ENCODE results near the gene ADGRF1. TPM values are rescaled to one million over a fixed set of nuclear protein-coding genes. Genes with fewer than 3 reads are reported as not detected.
A peak's percentile ranks its signal among the peaks of the same experiment; 100 is the strongest.

ADGRF1 gene
- total RNA-seq, 1 donor from 2014 or later = 12.9 TPM

DNA sequence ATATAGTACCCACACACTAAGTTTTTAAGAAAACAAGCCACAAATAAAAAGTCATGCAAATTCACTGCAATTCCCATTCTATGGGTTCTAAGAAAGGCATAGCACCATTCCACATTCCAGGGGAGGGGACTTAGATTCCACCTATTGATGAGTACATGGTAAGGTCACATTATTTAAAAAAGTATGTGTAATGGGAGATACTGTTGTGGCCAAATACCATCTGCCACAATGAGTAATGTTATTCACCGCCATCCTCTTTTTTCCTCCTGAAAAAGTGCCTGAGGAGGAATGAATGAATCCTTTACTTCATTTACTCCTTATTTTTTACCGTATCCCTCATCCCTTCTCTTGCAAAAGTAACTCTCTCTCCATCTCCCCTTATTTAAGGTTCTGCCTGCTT is 27.0 kb upstream of the ADGRF1 start:
- ATAC-seq (no peak), DNase-seq (no peak)
- TF ChIP-seq, protein P1, sequence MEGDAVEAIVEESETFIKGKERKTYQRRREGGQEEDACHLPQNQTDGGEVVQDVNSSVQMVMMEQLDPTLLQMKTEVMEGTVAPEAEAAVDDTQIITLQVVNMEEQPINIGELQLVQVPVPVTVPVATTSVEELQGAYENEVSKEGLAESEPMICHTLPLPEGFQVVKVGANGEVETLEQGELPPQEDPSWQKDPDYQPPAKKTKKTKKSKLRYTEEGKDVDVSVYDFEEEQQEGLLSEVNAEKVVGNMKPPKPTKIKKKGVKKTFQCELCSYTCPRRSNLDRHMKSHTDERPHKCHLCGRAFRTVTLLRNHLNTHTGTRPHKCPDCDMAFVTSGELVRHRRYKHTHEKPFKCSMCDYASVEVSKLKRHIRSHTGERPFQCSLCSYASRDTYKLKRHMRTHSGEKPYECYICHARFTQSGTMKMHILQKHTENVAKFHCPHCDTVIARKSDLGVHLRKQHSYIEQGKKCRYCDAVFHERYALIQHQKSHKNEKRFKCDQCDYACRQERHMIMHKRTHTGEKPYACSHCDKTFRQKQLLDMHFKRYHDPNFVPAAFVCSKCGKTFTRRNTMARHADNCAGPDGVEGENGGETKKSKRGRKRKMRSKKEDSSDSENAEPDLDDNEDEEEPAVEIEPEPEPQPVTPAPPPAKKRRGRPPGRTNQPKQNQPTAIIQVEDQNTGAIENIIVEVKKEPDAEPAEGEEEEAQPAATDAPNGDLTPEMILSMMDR (IDR thresholded peaks at IDR 0.05) = no peak
- Histone ChIP-seq H3K4me1 (peaks cover 3% of the 10 kb centered on the region), H3K9me3 (no peaks in the 10 kb centered on the region), H3K27me3 (no peaks in the 10 kb centered on the region), H3K27ac (no peak overlapping the region), H3K36me3 (no peaks in the 10 kb centered on the region), H3K4me3 (no peak overlapping the region)
- intact Hi-C loops (cut with DNase I) = no loop called here

DNA sequence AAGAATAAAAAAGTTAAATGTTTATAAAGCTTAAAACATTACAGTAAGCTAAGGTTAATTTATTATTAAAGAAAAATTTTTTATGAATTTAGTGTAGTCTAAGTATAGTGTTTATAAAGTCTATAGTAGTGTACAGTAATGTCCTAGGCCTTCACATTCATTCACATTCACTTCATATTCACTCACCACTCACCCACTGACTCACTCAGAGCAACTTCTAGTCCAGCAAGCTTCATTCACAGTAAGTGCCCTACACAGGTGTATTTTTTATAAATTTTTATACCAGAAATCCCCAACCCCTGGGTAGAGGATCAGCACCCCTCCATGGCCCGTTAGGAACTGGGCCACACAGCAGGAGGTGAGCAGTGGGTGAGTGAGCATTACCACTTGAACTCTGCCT is 24.3 kb upstream of the ADGRF1 start:
- H3K9me3 ChIP-seq = no peaks in the 10 kb centered on the region
- TF ChIP-seq, protein P1 (IDR thresholded peaks at IDR 0.05) = no peak
- intact Hi-C loops (cut with DNase I) = no loop called here
- H3K36me3 ChIP-seq = no peaks in the 10 kb centered on the region
- DNase-seq (no peak), ATAC-seq (no peak)
- H3K4me1 ChIP-seq = peaks cover 7% of the 10 kb centered on the region
- H3K27ac ChIP-seq = no peak overlapping the region
- no peaks in the 10 kb centered on the region for H3K27me3 ChIP-seq
- no peak overlapping the region for H3K4me3 ChIP-seq

DNA sequence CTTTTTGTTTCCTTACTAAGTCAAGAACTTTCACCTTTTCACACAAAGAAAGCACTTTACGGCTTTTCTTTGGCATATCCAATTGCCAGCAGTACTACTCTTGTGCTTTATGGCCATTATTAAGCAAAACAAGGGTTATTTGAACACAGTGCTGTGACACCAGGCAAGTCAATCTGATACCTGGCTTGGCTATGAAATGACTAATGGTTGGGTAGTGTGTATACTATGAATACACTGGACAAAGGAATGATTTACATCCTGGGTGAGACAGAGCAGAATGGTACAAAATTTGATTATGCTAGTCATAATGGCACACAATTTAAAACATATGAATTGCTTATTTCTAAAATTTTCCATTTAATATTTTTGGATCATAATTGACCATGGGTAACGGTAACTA is 22.1 kb upstream of the ADGRF1 start:
- Histone ChIP-seq H3K4me1 (peaks cover 11% of the 10 kb centered on the region), H3K9me3 (no peaks in the 10 kb centered on the region), H3K4me3 (no peak overlapping the region), H3K27me3 (no peaks in the 10 kb centered on the region), H3K27ac (no peak overlapping the region), H3K36me3 (no peaks in the 10 kb centered on the region)
- ATAC-seq (no peak), DNase-seq (no peak)
- intact Hi-C loops (cut with DNase I) = no loop called here
- TF ChIP-seq, protein P1 (IDR thresholded peaks at IDR 0.05) = no peak

DNA sequence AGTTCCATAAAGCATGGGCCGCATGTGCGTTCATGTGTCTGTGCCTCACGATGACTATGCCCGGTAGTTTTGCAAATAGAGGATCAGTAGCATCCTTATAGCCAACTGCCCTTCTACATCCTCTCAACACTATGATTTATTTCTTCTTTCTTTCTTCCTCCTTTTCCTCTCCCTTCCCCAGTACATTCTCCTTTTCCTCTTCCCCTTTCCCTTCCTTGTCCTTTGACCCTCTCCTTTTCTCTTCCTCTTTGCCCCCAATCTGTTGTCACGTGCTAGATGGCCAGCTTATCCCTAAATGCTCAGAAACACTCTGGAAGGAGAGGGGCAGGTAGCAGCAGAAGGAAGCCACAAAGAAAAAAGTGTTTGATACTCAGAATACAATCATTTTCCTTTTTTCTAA is 20.2 kb upstream of the ADGRF1 start:
- H3K27me3 ChIP-seq = no peaks in the 10 kb centered on the region
- DNase-seq (no peak), ATAC-seq (no peak)
- no peak overlapping the region for H3K27ac ChIP-seq
- H3K4me1 ChIP-seq = peaks cover 11% of the 10 kb centered on the region
- intact Hi-C loops (cut with DNase I) = no loop called here
- H3K9me3 ChIP-seq = no peaks in the 10 kb centered on the region
- TF ChIP-seq, protein P1 (IDR thresholded peaks at IDR 0.05) = no peak
- no peak overlapping the region for H3K4me3 ChIP-seq
- H3K36me3 ChIP-seq = no peaks in the 10 kb centered on the region

DNA sequence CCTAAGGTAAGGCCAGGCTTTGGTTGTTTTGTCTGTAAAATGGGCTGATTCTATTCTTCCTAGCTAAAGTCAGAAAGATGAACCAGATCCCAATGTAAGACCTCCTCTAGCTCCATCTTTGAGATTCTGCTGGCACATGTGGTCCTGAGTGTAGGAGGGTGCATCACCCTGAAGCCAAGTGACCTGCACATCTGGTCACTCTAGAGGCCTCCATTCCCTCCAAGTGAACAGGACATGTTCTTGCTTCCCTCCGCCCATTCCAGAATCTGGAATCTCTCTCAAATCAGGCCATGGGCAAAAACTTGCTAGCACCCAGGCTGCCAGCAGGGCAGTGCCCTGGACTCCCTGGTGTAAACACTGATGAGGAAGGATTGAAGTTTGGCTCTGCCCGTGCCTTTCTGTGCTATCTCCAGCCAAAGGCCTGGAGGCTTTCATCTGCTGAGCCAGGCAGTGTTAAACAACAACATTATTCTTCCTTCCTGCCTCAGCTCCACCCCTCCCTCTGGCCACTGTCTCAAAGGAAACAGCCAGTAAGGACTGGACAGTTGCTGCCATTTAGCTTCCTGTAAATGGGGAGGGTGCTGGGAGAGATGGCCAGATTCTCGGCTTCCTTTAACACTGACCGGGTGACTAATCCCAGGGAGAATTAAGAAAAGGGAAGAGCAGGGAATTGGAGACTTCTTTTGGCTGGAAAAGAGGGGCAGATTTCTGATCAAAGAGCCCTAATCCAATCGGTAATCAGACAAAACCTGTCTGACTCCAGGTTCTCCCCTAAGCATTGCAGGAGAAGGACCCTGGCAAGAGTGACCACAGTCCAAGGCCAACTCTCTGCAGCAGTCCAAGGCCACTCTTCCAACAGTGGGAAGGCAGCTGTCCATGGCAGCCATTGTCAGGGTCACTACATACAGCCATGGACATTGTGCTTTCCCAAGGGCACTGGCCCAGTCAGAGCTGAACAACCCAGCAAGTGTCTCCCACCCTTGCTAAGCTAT is 19.5 kb upstream of the ADGRF1 start:
- H3K27me3 ChIP-seq = no peaks in the 10 kb centered on the region
- H3K4me3 ChIP-seq = no peak overlapping the region
- DNase-seq (no peak), ATAC-seq (peak; percentile 76)
- no peaks in the 10 kb centered on the region for H3K9me3 ChIP-seq
- H3K36me3 ChIP-seq = no peaks in the 10 kb centered on the region
- intact Hi-C loops (cut with DNase I) = no loop called here
- TF ChIP-seq, protein P1 (IDR thresholded peaks at IDR 0.05) = no peak
- no peak overlapping the region for H3K27ac ChIP-seq
- H3K4me1 ChIP-seq = peaks cover 11% of the 10 kb centered on the region
